K562 (cell line): ENCODE results near the gene INSIG1. TPM values are rescaled to one million over a fixed set of nuclear protein-coding genes. Genes with fewer than 3 reads are reported as not detected.

ENCODE experiments used
- BCOR ChIP-seq: fragments of 450-650 bp; IDR thresholded peaks from 2 replicates; pipeline ENCODE4 v1.6.1; 2016
- CC2D1A ChIP-seq: fragments of 450-650 bp; IDR thresholded peaks from 2 replicates; pipeline ENCODE4 v1.6.1; 2017; ENCODE audit warnings: mild to moderate bottlenecking
- DEAF1 ChIP-seq: fragments of 450-650 bp; formaldehyde crosslinking; IDR thresholded peaks from 2 replicates; pipeline ENCODE4 v1.4.0; 2020; ENCODE audit warnings: mild to moderate bottlenecking, moderate library complexity
- DMBX1 ChIP-seq: fragments of 250-450 bp; sonication (Bioruptor Pico); IDR thresholded peaks from 2 replicates; pipeline ENCODE4 v1.8.0; 2022; ENCODE audit warnings: inconsistent platforms, mild to moderate bottlenecking, moderate library complexity, borderline replicate concordance
- FIP1L1 ChIP-seq: fragments of 200-400 bp; formaldehyde crosslinking; IDR thresholded peaks from 2 replicates; pipeline ENCODE4 v1.6.1; 2018; ENCODE audit warnings: mild to moderate bottlenecking, low read depth, low read length; ENCODE audit not compliant: poor library complexity, severe bottlenecking
- GATAD2A ChIP-seq: fragments of 450-650 bp; IDR thresholded peaks from 2 replicates; pipeline ENCODE4 v1.6.1; 2017
- ILF3 ChIP-seq: fragments of 450-650 bp; IDR thresholded peaks from 2 replicates; pipeline ENCODE4 v1.6.1; 2018; ENCODE audit warnings: antibody characterized with exemption, mild to moderate bottlenecking, moderate library complexity, borderline replicate concordance
- JUND ChIP-seq, 2 experiments: IDR thresholded peaks; 2 replicates in 1 of 2; 3 replicates in 1 of 2; pipeline ENCODE4 v1.6.1; 2011; ENCODE audit warnings: borderline replicate concordance in 2 of 2, low read depth in 2 of 2, low read length in 2 of 2, improper control_type of control experiment in 1 of 2, missing biosample characterization in 1 of 2, missing genetic modification characterization in 1 of 2, missing genetic modification reagents in 1 of 2
- KDM4B ChIP-seq, 2 experiments: fragments of 450-650 bp in 1 of 2; sonication (generic) in 1 of 2; IDR thresholded peaks; 2 replicates each; pipeline ENCODE4 v1.6.1; 2016 to 2017; ENCODE audit warnings: borderline replicate concordance in 2 of 2, antibody characterized with exemption in 1 of 2, low read depth in 1 of 2, mild to moderate bottlenecking in 1 of 2
- KLF1 ChIP-seq: fragments of 450-650 bp; IDR thresholded peaks from 2 replicates; pipeline ENCODE4 v1.6.1; 2016; ENCODE audit warnings: missing genetic modification characterization, missing compliant biosample characterization
- MIER1 ChIP-seq: fragments of 450-650 bp; IDR thresholded peaks from 2 replicates; pipeline ENCODE4 v1.6.1; 2016; ENCODE audit warnings: antibody characterized with exemption, mild to moderate bottlenecking, low read depth
- NCOA4 ChIP-seq: fragments of 450-650 bp; IDR thresholded peaks from 2 replicates; pipeline ENCODE4 v1.6.1; 2018; ENCODE audit warnings: mild to moderate bottlenecking; ENCODE audit not compliant: partially characterized antibody
- NFE2 ChIP-seq: IDR thresholded peaks from 2 replicates; pipeline ENCODE4 v1.6.1; 2014; ENCODE audit warnings: antibody characterized with exemption, low read depth
- NRF1 ChIP-seq, 2 experiments: fragments of 450-650 bp; IDR thresholded peaks in 1 of 2; conservative IDR thresholded peaks in 1 of 2; 2 replicates each; pipeline ENCODE4 v1.6.1; 2014; ENCODE audit warnings: mild to moderate bottlenecking in 2 of 2
- PHF20 ChIP-seq: fragments of 450-650 bp; IDR thresholded peaks from 2 replicates; pipeline ENCODE4 v1.6.1; 2018; ENCODE audit not compliant: partially characterized antibody
- PHF8 ChIP-seq: fragments of 200-600 bp; sonication (generic); IDR thresholded peaks from 2 replicates; pipeline ENCODE4 v1.6.1; 2012; ENCODE audit warnings: mixed run types, mild to moderate bottlenecking, inconsistent platforms, low read length, moderate library complexity, borderline replicate concordance
- TCF3 ChIP-seq: sonication (generic); formaldehyde crosslinking; IDR thresholded peaks from 2 replicates; pipeline ENCODE4 v1.4.0; 2020; ENCODE audit warnings: mild to moderate bottlenecking, missing genetic modification reagents
- ZEB2 ChIP-seq: fragments of 450-650 bp; IDR thresholded peaks from 2 replicates; pipeline ENCODE4 v1.6.1; 2016
- ZNF133 ChIP-seq: fragments of 250-450 bp; sonication (Bioruptor Pico); IDR thresholded peaks from 2 replicates; pipeline ENCODE4 v1.4.0; 2020; ENCODE audit warnings: mild to moderate bottlenecking
- ZNF217 ChIP-seq: sonication (generic); formaldehyde crosslinking; IDR thresholded peaks from 2 replicates; pipeline ENCODE4 v1.8.0; 2022; ENCODE audit warnings: mild to moderate bottlenecking, missing genetic modification reagents
- ZNF583 ChIP-seq: fragments of 250-450 bp; sonication (Bioruptor Pico); IDR thresholded peaks from 2 replicates; pipeline ENCODE4 v1.4.0; 2020
- ZNF707 ChIP-seq: fragments of 250-450 bp; sonication (Bioruptor Pico); conservative IDR thresholded peaks from 2 replicates; pipeline ENCODE4 v1.8.0; 2022; ENCODE audit warnings: inconsistent platforms, mild to moderate bottlenecking, moderate library complexity
- polyA plus RNA-seq, 8 experiments: library from polyadenylated mRNA; depleted of rRNA in 4 of 8; stranded (reverse) in 5 of 8; unstranded in 3 of 8; fragments of >200 nt; fragmentation: Nextera tagmentation in 2 of 8; fragmentation: Illumina TruSeq in 1 of 8; extraction: Ambion mirVana in 2 of 8; extraction: Trizol in 1 of 8; gene quantifications; 2 replicates each; pipeline versions ENCODE4 v1.2.1 to v1.2.3, GENCODE V29; 2011 to 2014; ENCODE audit warnings: inconsistent platforms in 1 of 8, missing spikeins in 1 of 8
- total RNA-seq, 7 experiments: library from RNA; depleted of rRNA in 6 of 7; stranded (reverse); fragments of >200 nt in 6 of 7; fragmentation: Illumina TruSeq in 2 of 7; extraction: Trizol in 2 of 7; gene quantifications; 2 replicates each; pipeline versions ENCODE4 v1.2.1 to v1.2.3, GENCODE V29; 2011 to 2021; ENCODE audit warnings: low replicate concordance in 1 of 7
- TF ChIP-seq, protein P1 (sequence below): fragments of 150-350 bp; IDR thresholded peaks from 2 replicates; pipeline ENCODE4 v1.6.1; 2014; ENCODE audit warnings: low read depth, mild to moderate bottlenecking, low read length, borderline replicate concordance
- TF ChIP-seq, protein P2 (sequence below): sonication (generic); formaldehyde crosslinking; IDR thresholded peaks from 2 replicates; pipeline ENCODE4 v1.9.0; 2022; ENCODE audit warnings: mild to moderate bottlenecking, missing genetic modification reagents

The INSIG1 gene
- total and polyA plus RNA-seq, 9 of the 15 experiments (the other 6 are each of a cell fraction or from before 2014, with no cell fraction given), result 57.1 to 787 (median 238) TPM

- TF ChIP-seq, protein P1, sequence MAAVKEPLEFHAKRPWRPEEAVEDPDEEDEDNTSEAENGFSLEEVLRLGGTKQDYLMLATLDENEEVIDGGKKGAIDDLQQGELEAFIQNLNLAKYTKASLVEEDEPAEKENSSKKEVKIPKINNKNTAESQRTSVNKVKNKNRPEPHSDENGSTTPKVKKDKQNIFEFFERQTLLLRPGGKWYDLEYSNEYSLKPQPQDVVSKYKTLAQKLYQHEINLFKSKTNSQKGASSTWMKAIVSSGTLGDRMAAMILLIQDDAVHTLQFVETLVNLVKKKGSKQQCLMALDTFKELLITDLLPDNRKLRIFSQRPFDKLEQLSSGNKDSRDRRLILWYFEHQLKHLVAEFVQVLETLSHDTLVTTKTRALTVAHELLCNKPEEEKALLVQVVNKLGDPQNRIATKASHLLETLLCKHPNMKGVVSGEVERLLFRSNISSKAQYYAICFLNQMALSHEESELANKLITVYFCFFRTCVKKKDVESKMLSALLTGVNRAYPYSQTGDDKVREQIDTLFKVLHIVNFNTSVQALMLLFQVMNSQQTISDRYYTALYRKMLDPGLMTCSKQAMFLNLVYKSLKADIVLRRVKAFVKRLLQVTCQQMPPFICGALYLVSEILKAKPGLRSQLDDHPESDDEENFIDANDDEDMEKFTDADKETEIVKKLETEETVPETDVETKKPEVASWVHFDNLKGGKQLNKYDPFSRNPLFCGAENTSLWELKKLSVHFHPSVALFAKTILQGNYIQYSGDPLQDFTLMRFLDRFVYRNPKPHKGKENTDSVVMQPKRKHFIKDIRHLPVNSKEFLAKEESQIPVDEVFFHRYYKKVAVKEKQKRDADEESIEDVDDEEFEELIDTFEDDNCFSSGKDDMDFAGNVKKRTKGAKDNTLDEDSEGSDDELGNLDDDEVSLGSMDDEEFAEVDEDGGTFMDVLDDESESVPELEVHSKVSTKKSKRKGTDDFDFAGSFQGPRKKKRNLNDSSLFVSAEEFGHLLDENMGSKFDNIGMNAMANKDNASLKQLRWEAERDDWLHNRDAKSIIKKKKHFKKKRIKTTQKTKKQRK, result 0 out of 2 replicates have a peak, but pooled peaks have one; percentile 23
- no peak for TF ChIP-seq KDM4B (IDR thresholded peaks at IDR 0.05; ENCODE audit: borderline replicate concordance in 2 of 2, low read depth in 1 of 2)
- TF ChIP-seq TCF3 (CRISPR knock-in tag), result peak; percentile 26
- TF ChIP-seq ZNF707 (CRISPR knock-in tag), result no peak
- TF ChIP-seq DMBX1 (CRISPR knock-in tag), result no peak
- TF ChIP-seq KLF1, result no peak
- TF ChIP-seq GATAD2A, result 0 out of 2 replicates have a peak, but pooled peaks have one; percentile 48
- TF ChIP-seq PHF8, result peak; percentile 47; the same call in 1 of the 2 replicates
- TF ChIP-seq ZNF583 (CRISPR knock-in tag), result no peak
- TF ChIP-seq, protein P2, sequence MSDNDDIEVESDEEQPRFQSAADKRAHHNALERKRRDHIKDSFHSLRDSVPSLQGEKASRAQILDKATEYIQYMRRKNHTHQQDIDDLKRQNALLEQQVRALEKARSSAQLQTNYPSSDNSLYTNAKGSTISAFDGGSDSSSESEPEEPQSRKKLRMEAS (CRISPR knock-in tag), result peak; percentile 68
- TF ChIP-seq ILF3, result no peak
- TF ChIP-seq ZNF133 (CRISPR knock-in tag), result 0 out of 2 replicates have a peak, but pooled peaks have one; percentile 27
- 0 out of 2 replicates have a peak, but pooled peaks have one; percentile 6 for TF ChIP-seq NFE2
- no peak for TF ChIP-seq NCOA4
- no peak for TF ChIP-seq MIER1
- peak in 1 of 2 experiments; percentile 11; a peak in 1 of 4 replicates for TF ChIP-seq NRF1 (conservative IDR thresholded peaks at IDR 0.05 in 1 of 2, IDR thresholded peaks at IDR 0.05 in 1 of 2)
- no peak for TF ChIP-seq ZEB2
- no peak for TF ChIP-seq CC2D1A
- peak; percentile 45 for TF ChIP-seq FIP1L1
- no peak for TF ChIP-seq BCOR
- TF ChIP-seq DEAF1 (CRISPR knock-in tag), result peak; percentile 80
- TF ChIP-seq PHF20, result no peak
- TF ChIP-seq JUND (IDR thresholded peaks at IDR 0.05; ENCODE audit: borderline replicate concordance, low read depth, low read length), result peak; percentile 43
- TF ChIP-seq JUND (tag; IDR thresholded peaks at IDR 0.05; ENCODE audit: borderline replicate concordance, low read depth, low read length), result no peak; the same call in 2 of the 3 replicates
- no peak for TF ChIP-seq ZNF217 (CRISPR knock-in tag)
These were observed 47.1 kb downstream of the INSIG1 start (continued) for GRCh38 chr7:155344618-155345433.
